Sigmoid colon (tissue), 4 donors: ENCODE measurements around the gene TUBA8.

Experiments used
- CTCF ChIP-seq, 4 experiments: fragments of 450-650 bp in 3 of 4; fragments of 200-600 bp in 1 of 4; IDR thresholded peaks; one replicate each; pipeline ENCODE4 v1.5.1; 2016 to 2019; ENCODE audit warnings: antibody characterized with exemption in 4 of 4, mild to moderate bottlenecking in 3 of 4, moderate library complexity in 2 of 4
- EP300 ChIP-seq, 4 donors: sonication (generic); formaldehyde crosslinking; IDR thresholded peaks; one replicate each; pipeline ENCODE4 v1.6.1; 2017; ENCODE audit warnings: antibody characterized with exemption in 4 of 4

DNA sequence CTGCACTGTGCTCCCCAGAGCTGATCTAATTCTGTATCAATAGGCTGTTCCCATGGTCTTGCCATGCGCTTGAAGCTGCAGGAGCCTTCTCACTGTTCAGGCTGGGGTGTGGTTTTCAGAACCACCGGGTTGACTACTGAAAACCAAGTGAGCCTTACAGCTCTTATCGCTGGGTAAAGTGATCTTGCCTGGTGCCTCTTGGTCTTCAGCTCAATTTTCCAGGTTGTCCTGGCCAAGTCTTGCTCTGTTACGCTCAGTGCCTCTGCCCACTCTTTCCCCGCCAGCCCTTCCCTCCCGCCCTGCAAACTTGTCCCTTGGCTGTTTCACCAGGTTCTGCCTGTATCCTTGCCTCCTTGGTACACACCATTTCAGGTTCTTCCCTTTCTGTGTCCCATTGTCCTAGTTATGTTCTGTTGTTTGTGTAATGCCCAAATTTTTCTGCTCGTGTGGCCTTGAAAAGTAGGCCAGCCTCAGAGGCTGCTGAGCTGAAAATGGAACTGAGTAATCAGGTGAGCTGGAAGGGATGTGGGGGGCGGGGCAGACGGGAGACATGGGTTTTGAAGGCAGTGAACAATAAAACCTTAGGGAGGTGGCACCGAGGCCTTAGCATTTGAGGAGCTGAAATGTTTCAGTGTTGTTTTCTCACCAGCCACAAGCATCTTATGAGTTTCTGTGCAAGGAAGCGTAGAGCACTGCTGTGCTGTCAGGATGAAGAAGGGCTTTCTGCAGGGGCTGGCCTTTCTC, 21.6 kb upstream of the TUBA8 start:
- TF ChIP-seq CTCF (IDR thresholded peaks at IDR 0.05) (no peak), EP300 (IDR thresholded peaks at IDR 0.05) (no peak)
